Left forelimb (tissue), 1 donor: Measurements from ENCODE around the gene BTNL2.

ENCODE experiments used
- DNase-seq: peaks from one replicate; pipeline ENCODE4 v3.0.0-alpha.2; 2018; ENCODE audit warnings: low spot score

Gene BTNL2

GRCh38 chr6:32413427-32414047 is 6.6 kb upstream of the BTNL2 start:
- DNase-seq: peak; percentile 80

- no peak for DNase-seq
Measured at GRCh38 chr6:32411566-32412327, 4.8 kb upstream of the BTNL2 start.

- no peak for DNase-seq
Measured at GRCh38 chr6:32410906-32411305, 3.9 kb upstream of the BTNL2 start.

- DNase-seq: no peak
Measured at GRCh38 chr6:32406197-32406596, 784 bp downstream of the BTNL2 start.

GRCh38 chr6:32405656-32406055 is 1.3 kb downstream of the BTNL2 start:
- DNase-seq: no peak

- no peak for DNase-seq
Measured at GRCh38 chr6:32402812-32403211, 4.2 kb downstream of the BTNL2 start.

- DNase-seq: no peak
Measured at GRCh38 chr6:32401284-32401963, 5.6 kb downstream of the BTNL2 start.

- no peak for DNase-seq
Measured at GRCh38 chr6:32397252-32397920, 9.6 kb downstream of the BTNL2 start.

GRCh38 chr6:32396028-32396427 is 11.0 kb downstream of the BTNL2 start:
- DNase-seq: no peak

GRCh38 chr6:32393665-32394420 is 13.1 kb downstream of the BTNL2 start:
- no peak for DNase-seq

GRCh38 chr6:32391505-32391904 is 15.5 kb downstream of the BTNL2 start:
- DNase-seq: no peak

GRCh38 chr6:32387589-32388340 is 19.2 kb downstream of the BTNL2 start:
- DNase-seq: no peak

GRCh38 chr6:32386040-32386439 is 20.9 kb downstream of the BTNL2 start:
- DNase-seq: no peak

GRCh38 chr6:32382757-32383420 is 24.1 kb downstream of the BTNL2 start:
- DNase-seq: no peak

- DNase-seq: no peak
Measured at GRCh38 chr6:32379545-32379944, 27.4 kb downstream of the BTNL2 start.

GRCh38 chr6:32375739-32376529 is 31.0 kb downstream of the BTNL2 start:
- no peak for DNase-seq

GRCh38 chr6:32371803-32372202 is 35.2 kb downstream of the BTNL2 start, which contains the start of gene TSBP1:
TSS of gene TSBP1 (minus strand) at chr6:32371903. CDS start at chr6:32371706, 197 bp downstream.
- no peak for DNase-seq

GRCh38 chr6:32371229-32371628 is 35.8 kb downstream of the BTNL2 start:
- DNase-seq: no peak

- DNase-seq: no peak
Measured at GRCh38 chr6:32370505-32370904, 36.5 kb downstream of the BTNL2 start.

- DNase-seq: no peak
Measured at GRCh38 chr6:32369660-32370059, 37.3 kb downstream of the BTNL2 start.
